OCI-LY3 (cell line): ENCODE measurements around the gene CIZ1.

ENCODE experiments used
- CTCF ChIP-seq: fragments of 200-600, 300-600 bp; sonication (generic); IDR thresholded peaks from 2 replicates; pipeline ENCODE4 v1.5.1; 2014; ENCODE audit warnings: antibody characterized with exemption, low read length, low read depth
- EZH2phosphoT487 ChIP-seq: fragments of 200-600 bp; shearing (Covaris generic); IDR thresholded peaks from 2 replicates; pipeline ENCODE4 v1.6.1; 2018; ENCODE audit warnings: antibody characterized with exemption, mixed run types, low read depth

GRCh38 chr9:128161215-128161902 lies 30.0 kb downstream of the CIZ1 start:
- TF ChIP-seq CTCF (no peak), EZH2phosphoT487 (no peak)
